WI38 (cell line): ENCODE measurements around the gene LLPH.
"Not testable (repeated sequence)": the region's sequence is repeated elsewhere in the genome, so short reads cannot be mapped to it uniquely, and the experiment has no call there.

Source experiments
- H3K4me3 ChIP-seq: 2 replicates; pipeline ENCODE4 v1.5.1; 2011; ENCODE audit warnings: low read depth, mild to moderate bottlenecking, control low read depth, low read length
- TF ChIP-seq, protein P1 (sequence below): IDR thresholded peaks from 2 replicates; pipeline ENCODE4 v1.5.1; 2012; ENCODE audit warnings: low read depth, mild to moderate bottlenecking, control low read depth, low read length

LLPH gene

GRCh38 chr12:66130267-66131066, at the start of gene LLPH:
LLPH (minus strand) TSS chr12:66130750; CDS start chr12:66129106, 1,644 bp downstream.
- TF ChIP-seq, protein P1, sequence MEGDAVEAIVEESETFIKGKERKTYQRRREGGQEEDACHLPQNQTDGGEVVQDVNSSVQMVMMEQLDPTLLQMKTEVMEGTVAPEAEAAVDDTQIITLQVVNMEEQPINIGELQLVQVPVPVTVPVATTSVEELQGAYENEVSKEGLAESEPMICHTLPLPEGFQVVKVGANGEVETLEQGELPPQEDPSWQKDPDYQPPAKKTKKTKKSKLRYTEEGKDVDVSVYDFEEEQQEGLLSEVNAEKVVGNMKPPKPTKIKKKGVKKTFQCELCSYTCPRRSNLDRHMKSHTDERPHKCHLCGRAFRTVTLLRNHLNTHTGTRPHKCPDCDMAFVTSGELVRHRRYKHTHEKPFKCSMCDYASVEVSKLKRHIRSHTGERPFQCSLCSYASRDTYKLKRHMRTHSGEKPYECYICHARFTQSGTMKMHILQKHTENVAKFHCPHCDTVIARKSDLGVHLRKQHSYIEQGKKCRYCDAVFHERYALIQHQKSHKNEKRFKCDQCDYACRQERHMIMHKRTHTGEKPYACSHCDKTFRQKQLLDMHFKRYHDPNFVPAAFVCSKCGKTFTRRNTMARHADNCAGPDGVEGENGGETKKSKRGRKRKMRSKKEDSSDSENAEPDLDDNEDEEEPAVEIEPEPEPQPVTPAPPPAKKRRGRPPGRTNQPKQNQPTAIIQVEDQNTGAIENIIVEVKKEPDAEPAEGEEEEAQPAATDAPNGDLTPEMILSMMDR: no peak

GRCh38 chr12:66176105-66176900, 45.8 kb upstream of the LLPH start:
- H3K4me3 ChIP-seq: no peak overlapping the region
- TF ChIP-seq, protein P1: no peak

More at GRCh38 chr12:66130267-66131066, at the start of gene LLPH:
- H3K4me3 ChIP-seq: peak within 1 kb of the TSS; percentile 85

DNA sequence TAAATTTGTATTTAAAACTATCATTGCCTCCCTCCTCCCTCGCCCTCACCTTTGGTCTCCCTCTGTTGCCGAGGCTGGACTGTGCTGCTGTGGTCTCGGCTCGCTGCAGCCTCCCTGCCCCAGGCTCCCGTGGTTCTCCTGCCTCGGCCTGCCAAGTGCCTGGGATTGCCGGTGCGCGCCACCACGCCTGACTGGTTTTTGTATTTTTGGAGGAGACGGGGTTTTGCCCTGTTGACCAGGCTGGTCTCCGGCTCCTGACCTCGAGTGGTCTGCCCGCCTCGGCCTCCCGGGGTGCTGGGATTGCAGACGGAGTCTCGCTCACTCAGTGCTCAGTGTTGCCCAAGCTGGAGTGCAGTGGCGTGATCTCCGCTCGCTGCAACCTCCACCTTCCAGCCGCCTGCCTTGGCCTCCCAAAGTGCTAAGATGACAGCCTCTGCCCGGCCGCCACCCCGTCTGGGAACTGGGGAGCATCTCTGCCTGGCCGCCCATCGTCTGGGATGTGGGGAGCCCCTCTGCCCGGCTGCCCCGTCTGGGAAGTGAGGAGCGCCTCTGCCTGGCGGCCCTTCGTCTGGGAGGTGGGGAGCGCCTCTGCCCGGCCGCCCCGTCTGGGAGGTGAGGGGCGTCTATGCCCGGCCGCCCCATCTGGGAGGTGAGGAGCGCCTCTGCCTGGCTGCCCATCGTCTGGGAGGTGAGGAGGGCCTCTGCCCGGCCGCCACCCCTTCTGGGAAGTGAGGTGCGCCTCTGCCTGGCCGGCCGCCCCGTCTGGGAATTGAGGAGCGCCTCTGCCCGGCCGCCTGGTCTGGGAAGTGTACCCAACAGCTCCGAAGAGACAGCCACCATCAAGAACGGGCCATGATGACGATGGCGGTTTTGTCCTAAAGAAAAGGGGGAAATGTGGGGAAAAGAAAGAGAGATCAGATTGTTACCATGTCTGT, 44.1 kb upstream of the LLPH start:
- H3K4me3 ChIP-seq: not testable (repeated sequence)

DNA sequence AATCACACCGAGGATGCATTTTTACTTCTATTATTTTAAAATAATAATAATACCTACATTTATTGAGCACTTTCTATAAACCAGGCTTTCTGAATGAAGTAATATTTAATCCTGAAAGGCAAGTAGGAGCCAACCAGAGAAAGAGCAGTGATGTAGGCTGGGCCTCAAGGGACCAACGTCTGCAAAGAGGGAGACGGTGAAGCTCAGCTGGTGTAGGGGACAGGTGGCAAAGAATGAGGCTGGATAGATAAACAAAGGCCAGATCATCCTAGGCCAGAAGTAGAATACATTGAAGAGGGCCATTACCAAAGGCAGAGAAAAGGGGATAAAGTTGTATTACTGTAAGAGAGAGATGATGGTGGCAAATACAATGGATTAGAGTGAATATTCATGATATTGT, 40.1 kb upstream of the LLPH start:
- TF ChIP-seq, protein P1: no peak
- no peak overlapping the region for H3K4me3 ChIP-seq

DNA sequence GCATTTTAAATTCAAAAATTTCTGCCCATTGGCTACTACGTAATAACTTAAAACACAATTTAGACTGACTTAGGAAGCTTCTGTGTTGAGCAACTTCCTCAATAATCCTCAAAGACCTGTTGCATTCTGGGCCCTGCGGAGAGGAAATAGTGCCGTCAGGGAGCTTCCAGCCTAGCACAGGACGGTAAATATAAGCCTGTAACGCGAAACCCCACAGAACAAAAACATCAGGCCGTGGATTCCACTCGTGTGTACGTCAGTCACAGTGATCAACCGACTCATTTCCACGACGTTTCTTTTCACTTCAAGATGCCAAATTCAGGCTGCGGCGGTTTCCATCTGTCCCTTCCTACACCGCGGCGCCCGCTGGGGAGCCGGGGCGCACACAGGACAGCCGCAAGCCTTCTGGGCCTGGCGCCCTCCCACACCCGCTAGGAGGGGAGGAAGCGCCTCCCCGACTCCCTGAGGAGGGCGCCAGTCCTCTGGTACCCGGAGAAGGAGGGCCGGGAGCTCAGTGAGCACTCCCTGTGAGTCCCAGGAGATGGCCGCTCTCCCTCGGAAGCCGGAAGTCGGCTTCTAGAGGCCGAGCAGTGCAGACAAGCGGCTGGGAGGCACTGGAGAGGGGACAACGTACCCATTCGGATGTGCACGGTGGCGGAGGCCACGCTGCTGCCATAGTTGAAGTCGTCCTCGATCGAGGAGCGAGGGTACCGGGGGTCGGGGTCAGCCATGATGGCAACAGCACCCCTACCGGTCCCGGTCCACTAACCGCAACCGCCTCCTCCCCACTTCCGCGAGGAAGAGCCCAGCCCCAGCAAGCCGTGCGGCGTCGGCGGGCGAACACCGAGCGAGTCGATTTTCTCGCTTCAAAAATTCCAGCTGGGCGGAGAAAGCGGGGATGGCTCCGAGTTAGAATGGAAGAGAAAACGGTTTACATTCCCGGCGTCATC, 38.9 kb upstream of the LLPH start, which contains the start of gene TMBIM4:
Gene TMBIM4 (minus strand): TSS at position 776 of the 950 bp plus-strand sequence. CDS start 45 bp downstream, at position 731.
- peak within 1 kb of the TSS; percentile 88 for H3K4me3 ChIP-seq
- TF ChIP-seq, protein P1: peak; percentile 35; the same call in 1 of the 2 replicates

GRCh38 chr12:66168410-66168809, 37.9 kb upstream of the LLPH start:
- peak overlapping the region; percentile 88 for H3K4me3 ChIP-seq

More at GRCh38 chr12:66168410-66168809, 37.9 kb upstream of the LLPH start:
- TF ChIP-seq, protein P1: no peak
